ENCODE data around the gene ZBTB9.

The ZBTB9 gene, protein sequence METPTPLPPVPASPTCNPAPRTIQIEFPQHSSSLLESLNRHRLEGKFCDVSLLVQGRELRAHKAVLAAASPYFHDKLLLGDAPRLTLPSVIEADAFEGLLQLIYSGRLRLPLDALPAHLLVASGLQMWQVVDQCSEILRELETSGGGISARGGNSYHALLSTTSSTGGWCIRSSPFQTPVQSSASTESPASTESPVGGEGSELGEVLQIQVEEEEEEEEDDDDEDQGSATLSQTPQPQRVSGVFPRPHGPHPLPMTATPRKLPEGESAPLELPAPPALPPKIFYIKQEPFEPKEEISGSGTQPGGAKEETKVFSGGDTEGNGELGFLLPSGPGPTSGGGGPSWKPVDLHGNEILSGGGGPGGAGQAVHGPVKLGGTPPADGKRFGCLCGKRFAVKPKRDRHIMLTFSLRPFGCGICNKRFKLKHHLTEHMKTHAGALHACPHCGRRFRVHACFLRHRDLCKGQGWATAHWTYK

DNA sequence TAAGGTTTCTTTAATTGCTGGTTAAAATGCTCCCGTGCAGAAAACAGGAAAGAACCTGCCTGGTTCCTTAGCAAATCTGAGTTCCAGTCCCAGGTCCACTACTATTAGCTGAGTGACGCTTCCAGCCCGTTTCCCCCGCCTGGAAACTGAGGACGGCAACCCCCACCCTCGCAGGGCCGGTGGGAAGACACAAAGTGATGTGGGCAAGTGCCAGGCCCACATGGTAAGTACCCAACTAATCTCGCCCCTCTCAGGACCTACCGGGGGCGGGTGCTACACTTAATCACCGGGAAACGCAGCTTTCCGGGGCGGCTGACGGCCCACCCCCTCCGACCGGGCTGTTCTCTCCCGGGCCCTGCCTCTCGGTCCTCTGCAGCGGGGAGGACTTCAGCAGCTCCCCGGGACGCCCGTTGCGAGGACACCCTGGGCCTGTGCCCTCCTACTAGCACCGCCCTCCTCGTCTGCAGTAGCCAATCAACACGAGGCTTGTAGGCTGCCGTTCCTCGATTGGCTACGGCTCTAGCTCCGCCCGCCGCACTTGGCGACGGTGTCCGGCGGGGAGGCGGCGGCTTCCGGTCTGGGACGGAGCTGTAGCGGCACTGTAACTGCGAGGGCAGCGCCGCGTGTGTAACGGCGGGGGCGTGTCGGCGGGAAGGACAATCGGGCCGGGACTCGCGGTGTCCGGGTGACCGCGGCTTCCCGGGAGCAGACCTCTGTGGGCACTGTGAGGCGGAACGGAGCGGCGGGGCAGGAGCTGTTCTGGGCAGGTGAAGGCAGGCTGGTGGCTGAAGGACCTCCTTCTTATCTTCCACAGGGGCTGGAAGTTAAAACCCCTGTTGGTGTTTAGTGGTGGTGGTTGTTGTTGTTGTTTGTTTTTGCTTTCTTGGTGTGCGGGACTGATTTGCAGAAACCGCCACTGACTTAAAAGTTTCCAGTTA, at the start of gene ZBTB9:
Gene ZBTB9 (plus strand): TSS at position 568 of the 938 bp plus-strand sequence. CDS start 525 bp downstream, outside the sequence.
- DNase-seq (ENCODE audit: low read depth in 2 of 2) = peak; percentile 84 to 90

DNA sequence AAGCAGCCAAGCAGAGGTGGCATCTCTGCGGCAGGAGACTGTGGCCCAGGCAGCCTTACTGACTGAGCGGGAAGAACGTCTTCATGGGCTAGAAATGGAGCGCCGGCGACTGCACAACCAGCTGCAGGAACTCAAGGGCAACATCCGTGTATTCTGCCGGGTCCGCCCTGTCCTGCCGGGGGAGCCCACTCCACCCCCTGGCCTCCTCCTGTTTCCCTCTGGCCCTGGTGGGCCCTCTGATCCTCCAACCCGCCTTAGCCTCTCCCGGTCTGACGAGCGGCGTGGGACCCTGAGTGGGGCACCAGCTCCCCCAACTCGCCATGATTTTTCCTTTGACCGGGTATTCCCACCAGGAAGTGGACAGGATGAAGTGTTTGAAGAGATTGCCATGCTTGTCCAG, 49.5 kb upstream of the ZBTB9 start:
- no peak for DNase-seq (ENCODE audit: low read depth in 2 of 2)

DNA sequence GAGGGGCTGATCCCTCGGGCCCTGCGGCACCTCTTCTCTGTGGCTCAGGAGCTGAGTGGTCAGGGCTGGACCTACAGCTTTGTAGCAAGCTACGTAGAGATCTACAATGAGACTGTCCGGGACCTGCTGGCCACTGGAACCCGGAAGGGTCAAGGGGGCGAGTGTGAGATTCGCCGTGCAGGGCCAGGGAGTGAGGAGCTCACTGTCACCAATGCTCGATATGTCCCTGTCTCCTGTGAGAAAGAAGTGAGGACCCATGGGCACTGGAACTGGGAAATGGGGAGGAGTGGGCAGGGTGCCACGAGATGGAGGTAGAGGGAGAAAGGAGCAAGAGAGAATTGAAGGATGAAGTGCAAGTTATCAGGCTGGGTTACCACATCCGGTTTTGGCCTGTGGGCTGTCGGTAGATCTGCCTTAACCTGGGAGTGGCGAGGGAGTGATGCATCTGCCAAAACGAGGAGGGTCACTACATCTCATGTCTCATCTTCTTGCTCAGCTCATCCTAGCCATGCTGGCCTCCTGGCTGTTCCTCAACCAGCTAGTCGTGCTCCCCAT, 48.9 kb upstream of the ZBTB9 start:
- DNase-seq (ENCODE audit: low read depth in 2 of 2) = no peak

DNA sequence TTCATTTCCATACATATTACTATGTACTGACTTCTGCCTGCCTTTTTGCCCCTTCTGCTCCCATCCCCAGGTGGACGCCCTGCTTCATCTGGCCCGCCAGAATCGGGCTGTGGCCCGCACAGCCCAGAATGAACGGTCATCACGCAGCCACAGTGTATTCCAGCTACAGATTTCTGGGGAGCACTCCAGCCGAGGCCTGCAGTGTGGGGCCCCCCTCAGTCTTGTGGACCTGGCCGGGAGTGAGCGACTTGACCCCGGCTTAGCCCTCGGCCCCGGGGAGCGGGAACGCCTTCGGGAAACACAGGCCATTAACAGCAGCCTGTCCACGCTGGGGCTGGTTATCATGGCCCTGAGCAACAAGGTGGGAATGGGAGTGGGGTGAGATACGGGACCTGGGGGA, 48.2 kb upstream of the ZBTB9 start:
- DNase-seq (ENCODE audit: low read depth in 2 of 2) = no peak

DNA sequence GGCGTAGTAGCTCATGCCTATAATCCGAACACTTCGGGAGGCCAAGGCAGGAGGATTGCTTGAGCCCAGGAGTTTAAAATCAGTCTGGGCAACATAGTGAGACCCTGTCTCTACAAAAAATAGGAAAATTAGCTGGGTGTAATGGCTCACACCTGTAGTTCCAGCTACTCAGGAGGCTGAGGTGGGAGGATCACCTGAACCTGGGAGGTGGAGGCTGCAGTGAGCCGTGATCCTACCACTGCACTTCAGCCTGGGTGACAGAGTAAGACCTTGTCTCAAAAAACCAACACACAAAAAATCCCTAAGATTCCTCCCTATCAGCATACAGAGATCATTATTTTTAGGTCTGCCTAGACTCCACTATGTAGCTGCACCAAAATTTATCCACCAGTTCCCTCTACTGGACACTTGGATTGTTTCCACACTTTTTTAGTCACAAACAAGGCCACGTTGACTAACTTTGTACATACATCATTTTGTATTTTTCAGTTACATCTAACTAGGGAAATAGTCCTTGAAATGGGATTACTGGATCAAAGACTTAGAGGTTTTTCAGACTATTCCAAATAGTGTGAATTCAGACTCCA, 47.2 kb upstream of the ZBTB9 start:
- no peak for DNase-seq (ENCODE audit: low read depth in 2 of 2)

DNA sequence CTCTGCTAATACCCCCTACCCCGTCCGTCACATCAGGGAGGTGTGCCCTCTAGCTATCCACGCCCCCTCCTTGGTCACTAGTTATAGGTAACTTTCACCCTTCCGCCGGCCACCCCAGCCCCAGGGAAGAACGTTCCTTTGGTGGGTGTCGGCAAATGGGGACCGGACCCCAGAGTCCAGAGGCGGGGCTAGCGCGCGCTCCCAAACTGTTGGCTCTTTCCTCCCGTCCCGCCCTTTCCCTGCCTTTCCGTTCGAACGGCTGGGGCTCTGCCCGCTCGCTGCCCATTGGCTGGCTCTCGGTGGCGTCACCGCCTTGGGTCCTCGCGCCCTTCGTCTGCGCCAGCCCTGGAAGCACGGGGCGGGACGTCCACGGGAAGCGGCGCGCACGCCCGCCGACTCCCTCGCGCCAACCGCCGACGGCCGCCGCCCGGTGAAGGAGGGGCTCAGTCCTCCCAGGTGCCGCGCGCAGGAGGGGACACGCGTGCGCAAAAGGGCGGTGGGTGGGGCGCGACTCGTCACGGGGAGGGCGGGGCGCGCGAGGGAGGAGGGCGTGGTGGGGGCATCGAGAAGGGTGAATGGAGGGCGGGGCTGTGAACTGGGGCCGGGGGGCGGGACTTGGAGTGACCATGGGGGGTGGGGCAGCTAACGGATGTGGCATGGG, 44.2 kb upstream of the ZBTB9 start:
- DNase-seq (ENCODE audit: low read depth in 2 of 2) = peak; percentile 95 to 97

DNA sequence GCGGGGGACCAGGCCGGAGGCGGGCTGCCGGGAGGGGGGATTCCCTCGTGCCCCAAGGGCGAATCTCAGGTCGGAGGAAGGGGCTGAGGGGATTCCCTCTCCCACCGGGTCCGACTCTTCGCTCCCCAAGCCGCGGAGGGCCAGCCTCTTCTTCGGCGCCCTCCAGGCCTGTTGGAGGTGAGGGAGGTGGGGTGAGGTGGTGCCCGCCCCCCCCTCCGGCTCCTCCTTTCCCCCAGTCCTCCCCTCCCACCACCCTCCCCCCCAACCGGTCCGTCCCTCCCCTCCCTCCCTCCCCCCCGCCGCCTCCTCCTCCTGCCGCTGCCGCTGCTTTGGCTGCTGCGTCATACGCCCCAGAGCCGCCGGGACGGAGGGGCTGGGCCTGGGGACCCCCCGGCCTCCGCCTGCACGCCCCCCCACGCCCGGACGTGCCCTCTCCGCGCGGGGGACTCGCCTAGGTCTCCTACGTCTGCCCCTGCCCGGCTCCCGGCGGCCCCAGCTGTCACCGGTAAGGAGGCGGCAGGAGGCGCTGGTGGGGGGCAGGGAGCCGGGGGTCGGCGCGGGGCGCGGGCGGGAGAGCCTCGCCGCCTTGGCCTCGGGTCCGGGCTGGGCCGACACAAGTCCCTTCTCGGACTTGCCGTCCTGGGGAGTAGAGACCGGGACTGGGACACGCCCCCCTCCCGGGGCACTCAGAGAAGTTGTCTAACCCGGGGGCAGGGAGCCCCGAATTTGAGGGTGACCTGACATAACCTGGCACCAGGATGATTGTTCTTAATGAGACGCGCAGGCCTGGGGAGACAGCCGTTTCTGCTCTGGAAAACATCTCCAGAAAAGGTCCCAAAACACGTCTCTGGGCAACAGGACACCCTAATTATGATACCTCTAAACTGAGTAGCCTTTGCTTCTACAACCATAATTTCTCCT, 43.4 kb upstream of the ZBTB9 start, which contains the start of gene PHF1:
Gene PHF1 (plus strand): TSS at position 304 of the 921 bp plus-strand sequence. CDS start 1,250 bp downstream, outside the sequence.
- peak; percentile 63 to 77 for DNase-seq (ENCODE audit: low read depth in 2 of 2)

DNA sequence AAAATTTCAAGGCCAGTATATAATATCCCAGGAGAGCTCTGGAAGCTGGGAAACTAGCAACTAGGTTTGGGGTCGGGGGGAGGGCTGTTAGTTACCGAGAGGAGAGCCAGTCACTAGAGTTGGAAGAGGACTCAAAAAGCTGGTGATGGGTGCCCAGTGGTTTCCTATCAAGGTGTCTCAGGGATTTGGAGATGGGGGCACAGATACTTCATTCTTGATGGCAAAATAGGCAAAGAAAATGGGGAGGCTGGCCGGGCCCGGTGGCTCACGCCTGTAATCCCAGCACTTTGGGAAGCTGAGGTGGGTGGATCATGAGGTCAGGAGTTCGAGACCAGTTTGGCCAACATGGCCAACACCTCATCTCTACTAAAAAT, 42.8 kb upstream of the ZBTB9 start:
- no peak for DNase-seq (ENCODE audit: low read depth in 2 of 2)

DNA sequence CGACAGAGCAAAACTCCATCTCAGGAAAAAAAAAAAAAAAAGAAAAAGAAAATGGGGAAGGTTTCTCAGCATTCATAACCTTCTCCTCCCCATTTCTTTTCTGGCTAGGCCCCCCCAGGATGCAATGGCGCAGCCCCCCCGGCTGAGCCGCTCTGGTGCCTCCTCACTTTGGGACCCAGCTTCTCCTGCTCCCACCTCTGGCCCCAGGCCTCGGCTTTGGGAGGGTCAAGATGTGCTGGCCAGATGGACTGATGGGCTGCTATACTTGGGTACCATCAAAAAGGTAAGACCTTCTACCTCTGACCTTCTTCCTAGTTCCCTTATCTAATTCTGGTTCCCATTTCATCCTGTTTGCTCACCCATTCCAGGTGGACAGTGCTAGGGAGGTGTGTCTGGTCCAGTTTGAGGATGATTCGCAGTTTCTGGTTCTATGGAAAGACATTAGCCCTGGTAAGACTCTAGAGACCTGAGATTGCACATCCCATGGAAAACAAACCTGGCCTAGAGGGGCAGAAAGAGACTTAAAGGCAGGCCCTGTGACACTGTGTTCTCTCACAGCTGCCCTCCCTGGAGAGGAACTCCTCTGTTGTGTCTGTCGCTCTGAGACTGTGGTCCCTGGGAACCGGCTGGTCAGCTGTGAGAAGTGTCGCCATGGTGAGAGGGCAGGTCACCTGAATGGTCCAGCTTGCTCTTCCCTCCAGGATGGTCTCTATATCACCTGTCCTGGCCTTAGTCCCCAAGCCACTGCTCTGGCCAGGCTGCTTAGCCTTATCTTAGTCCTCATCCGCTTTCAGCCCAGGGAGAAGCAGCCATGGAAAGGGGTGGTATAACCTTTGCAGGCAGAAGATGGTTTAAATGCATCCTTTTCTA, 42.0 kb upstream of the ZBTB9 start:
- DNase-seq (ENCODE audit: low read depth in 2 of 2) = no peak

DNA sequence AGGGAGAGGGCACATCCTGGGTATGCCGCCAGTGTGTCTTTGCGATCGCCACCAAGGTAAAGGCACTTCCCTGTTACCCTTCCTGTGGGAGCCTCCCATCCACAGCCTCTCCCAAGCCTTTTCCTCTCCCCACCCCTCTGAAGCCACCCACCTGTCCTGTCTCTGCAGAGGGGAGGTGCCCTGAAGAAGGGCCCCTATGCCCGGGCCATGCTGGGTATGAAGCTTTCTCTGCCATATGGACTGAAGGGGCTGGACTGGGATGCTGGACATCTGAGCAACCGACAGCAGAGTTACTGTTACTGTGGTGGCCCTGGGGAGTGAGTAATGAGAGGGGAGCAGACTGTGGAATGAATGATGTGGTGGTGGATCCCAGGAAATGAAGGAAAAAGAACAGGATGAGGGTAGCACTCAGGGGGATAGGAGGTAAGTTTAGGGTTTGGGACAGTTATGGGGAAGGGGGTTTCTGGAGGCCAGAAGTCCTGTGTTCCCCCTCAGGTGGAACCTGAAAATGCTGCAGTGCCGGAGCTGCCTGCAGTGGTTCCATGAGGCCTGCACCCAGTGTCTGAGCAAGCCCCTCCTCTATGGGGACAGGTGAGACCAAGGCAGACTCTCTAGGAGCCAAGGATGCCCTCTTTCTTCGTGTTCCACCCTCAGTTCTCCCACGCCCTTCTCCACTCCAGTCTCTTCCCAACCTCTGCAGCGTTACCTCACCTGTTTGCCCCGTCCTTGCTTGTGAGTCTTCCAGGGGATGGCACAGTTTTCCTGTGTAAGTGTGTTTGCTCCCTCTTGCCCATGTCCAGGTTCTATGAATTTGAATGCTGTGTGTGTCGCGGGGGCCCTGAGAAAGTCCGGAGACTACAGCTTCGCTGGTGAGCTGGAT, 40.9 kb upstream of the ZBTB9 start:
- DNase-seq (ENCODE audit: low read depth in 2 of 2) = no peak

DNA sequence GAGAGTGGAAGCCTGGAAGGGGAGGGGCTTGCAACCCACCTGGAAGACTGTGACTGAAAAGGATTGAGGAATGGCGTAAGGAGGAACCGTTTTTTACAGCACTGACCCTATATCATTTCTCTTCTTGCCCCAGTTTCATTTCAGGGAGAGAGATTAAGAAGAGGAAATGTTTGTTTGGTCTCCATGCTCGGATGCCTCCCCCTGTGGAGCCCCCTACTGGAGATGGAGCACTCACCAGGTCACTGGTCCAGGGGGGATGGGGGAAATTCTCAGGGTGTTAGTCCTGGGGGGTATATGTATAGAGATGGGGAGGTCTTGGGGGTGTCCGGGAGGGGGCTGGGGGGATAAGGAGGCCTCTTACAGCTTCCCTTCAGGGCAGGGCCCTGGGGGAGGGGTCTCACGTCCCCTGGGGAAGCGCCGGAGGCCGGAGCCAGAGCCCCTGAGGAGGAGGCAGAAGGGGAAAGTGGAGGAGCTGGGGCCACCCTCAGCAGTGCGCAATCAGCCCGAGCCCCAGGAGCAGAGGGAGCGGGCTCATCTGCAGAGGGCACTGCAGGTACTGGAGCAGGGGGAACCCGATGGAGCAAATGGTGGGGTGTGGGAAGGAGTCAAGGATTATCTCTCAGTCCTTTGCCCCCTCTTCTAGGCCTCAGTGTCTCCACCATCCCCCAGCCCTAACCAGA, 39.6 kb upstream of the ZBTB9 start:
- no peak for DNase-seq (ENCODE audit: low read depth in 2 of 2)

DNA sequence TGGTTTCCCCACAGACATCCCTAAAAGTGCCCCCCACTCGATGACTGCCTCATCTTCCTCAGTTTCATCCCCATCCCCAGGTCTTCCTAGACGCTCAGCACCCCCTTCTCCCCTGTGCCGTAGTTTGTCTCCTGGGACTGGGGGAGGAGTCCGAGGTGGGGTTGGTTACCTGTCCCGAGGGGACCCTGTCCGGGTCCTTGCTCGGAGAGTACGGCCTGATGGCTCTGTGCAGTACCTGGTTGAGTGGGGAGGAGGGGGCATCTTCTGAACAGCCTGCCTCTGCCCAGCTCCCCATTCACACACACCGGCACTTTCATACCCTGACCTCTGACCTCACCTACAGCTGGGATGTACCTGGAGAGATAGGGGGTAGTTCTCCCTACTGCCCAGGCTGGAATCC, 38.5 kb upstream of the ZBTB9 start:
- DNase-seq (ENCODE audit: low read depth in 2 of 2) = no peak

DNA sequence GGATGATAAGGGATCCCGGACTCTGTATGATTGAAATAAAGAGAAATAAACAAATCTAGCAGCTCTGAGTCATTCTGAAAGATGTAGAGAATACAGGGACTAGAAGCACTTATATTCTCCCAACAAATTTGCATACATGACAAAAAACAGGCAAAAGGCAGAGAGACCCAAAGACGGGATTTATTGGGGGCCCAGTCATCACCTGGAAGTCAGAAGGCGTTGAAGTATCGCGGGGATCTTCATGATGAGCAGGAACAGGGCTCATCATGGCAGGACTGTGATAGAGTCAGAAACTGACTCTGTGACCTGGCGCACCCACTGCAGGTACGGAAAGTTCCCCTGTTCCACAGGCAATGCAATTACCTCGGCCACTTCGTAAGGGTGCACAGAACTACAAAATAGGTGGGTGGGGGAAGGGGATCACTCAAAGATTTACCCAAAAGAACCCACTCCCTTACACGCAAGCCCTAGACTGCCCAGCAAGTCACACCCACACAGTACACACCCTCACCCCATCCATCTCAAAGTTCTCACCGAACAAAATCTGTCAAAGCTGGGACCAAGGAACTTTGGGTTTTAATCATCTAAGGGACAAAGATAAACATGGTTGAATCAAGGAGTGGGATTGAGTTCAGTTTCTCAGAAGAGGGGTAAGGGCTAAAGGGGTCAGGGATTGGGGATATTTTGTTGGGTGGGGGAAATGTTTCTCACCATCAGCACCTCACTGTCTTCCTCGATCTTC, 37.8 kb upstream of the ZBTB9 start:
- DNase-seq (ENCODE audit: low read depth in 2 of 2) = no peak

DNA sequence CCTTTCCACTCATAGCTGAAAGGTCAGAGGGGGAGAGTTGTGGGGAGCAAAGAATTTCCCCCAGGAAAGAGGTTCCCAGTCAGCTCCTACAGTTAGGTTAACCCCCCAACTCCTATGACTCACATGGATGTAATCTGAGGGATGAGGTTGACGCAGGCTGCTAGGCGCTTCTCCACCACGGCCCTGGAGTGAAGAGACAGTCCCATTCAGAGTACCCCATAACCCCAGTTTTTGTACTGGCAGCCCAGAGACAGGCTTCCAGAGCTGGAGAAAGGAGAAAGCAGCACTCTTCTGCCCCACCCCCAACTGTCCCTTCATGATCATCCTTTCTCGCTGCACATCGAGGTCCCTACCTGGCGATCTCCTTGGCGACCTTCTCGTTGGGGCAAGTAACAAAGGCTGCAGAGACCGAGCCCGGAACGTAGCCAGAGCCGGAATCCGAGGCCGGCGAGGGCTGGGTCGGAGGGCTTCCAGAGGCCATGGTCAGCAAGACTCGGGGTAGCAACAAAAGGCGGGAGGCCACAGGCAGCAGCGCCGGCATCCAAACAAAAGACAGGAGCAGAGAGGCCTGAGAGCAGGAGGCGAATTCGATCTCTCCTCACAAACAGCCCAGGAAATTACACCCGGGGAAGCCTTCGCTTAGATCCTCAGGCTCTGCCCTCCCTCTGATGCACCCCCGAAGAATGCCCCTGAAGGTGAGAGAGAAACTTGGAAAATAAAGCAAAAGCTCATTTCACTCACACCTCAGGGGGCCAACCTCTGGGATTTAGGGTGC, 37.1 kb upstream of the ZBTB9 start:
- no peak for DNase-seq (ENCODE audit: low read depth in 2 of 2)

DNA sequence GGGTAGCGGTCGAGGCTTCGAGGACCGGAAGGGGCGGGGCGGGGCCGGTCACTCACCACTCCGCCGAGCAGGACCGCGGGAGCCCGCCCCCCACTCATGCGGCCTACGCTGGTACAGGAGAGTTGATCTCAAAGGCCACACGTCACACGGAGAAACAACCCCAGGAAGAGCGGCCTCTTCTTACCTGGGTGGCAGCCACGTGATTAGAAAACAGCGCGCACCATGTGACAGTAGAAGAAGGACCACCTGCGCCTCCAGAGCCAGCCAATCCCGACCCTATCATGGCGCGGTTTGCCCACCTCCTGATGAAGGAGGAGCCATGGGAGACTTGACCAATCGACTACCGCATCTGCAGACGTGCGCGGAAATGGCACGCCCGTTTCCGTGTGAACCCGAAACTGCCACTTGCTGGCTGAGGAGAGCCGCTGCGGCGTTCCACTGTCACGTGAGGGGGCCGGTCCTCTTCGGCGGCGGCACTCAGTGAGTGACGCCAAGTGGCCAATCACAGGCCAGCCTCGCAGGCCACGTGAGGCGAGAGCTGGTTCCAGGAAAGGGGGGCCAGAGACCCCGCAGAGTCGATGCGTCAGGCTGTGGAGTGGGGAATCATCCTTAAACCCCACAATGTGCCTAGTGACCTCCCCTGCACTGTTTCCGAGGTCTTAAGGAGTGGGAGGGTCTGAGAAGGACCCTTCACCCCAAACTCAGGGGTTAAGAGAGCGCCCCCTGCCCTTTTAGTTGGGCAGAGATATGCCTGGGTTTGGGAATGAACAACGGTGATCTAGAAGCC, 36.3 kb upstream of the ZBTB9 start, which contains the start of gene CUTA:
Gene CUTA (minus strand): TSS at position 205 of the 787 bp plus-strand sequence. CDS start 107 bp downstream, at position 98.
- peak; percentile 97 to 99 for DNase-seq (ENCODE audit: low read depth in 2 of 2)
